PC-9 (cell line): ENCODE measurements around the gene MAPKAPK2. TPM values are rescaled to one million over a fixed set of nuclear protein-coding genes. Genes with fewer than 3 reads are reported as not detected.

Experiments used
- BruUV-seq: library from RNA; stranded (reverse); fragments of 400-500 nt; replicated peaks from 2 replicates; lab custom pipeline; 2021; lab: Mats Ljungman, UMichigan
- CTCF ChIA-PET: fragments of 300-600 bp; sonication (Branson Sonifier 250); formaldehyde crosslinking; loops from one replicate; lab custom pipeline; 2022; ENCODE audit warnings: antibody characterized with exemption; lab: Charles Lee
- POLR2A ChIA-PET: fragments of 300-600 bp; sonication (Branson Sonifier 250); formaldehyde crosslinking; loops from one replicate; lab custom pipeline; 2022; ENCODE audit warnings: antibody characterized with exemption; ENCODE audit not compliant: unreplicated experiment; lab: Charles Lee
- DNase-seq, 2 experiments: peaks; one replicate each; pipeline versions ENCODE4 v3.0.0 to v3.0.0-alpha.2; 2015 to 2022; ENCODE audit warnings: mixed read lengths in 1 of 2
- H2AFZ ChIP-seq: fragments of 200-600 bp; sonication (generic); 2 replicates; pipeline ENCODE4 v1.8.1; 2017; ENCODE audit warnings: antibody characterized with exemption
- H3F3A ChIP-seq: fragments of 200-600 bp; sonication (generic); 2 replicates; pipeline ENCODE4 v1.8.1; 2017; ENCODE audit warnings: antibody characterized with exemption, mild to moderate bottlenecking, low read depth; ENCODE audit not compliant: insufficient read depth
- H3K27ac ChIP-seq: fragments of 200-600 bp; sonication (generic); 2 replicates; pipeline ENCODE4 v1.6.1; 2016; ENCODE audit warnings: mixed run types
- H3K27me3 ChIP-seq: fragments of 200-600 bp; sonication (generic); 2 replicates; pipeline ENCODE4 v1.6.1; 2016; ENCODE audit warnings: low read depth, mixed run types; ENCODE audit not compliant: insufficient read depth
- H3K36me3 ChIP-seq: fragments of 200-600 bp; sonication (generic); 2 replicates; pipeline ENCODE4 v1.6.1; 2016; ENCODE audit warnings: low read depth, mixed run types
- H3K4me1 ChIP-seq: fragments of 200-600 bp; sonication (generic); replicated peaks from 2 replicates; pipeline ENCODE4 v1.6.1; 2016; ENCODE audit warnings: mixed run types; ENCODE audit not compliant: insufficient read depth
- H3K4me2 ChIP-seq: fragments of 200-600 bp; sonication (generic); 2 replicates; pipeline ENCODE4 v1.6.1; 2017; ENCODE audit warnings: mixed run types
- H3K4me3 ChIP-seq: fragments of 200-600 bp; sonication (generic); 2 replicates; pipeline ENCODE4 v1.6.1; 2016; ENCODE audit warnings: mixed run types
- H3K79me2 ChIP-seq: fragments of 200-600 bp; sonication (generic); 2 replicates; pipeline ENCODE4 v1.6.1; 2017; ENCODE audit warnings: low read depth, mixed run types
- H3K9me2 ChIP-seq: fragments of 200-600 bp; sonication (generic); 2 replicates; pipeline ENCODE4 v1.8.1; 2017; ENCODE audit warnings: mild to moderate bottlenecking; ENCODE audit not compliant: insufficient read depth
- H3K9me3 ChIP-seq: fragments of 200-600 bp; sonication (generic); 2 replicates; pipeline ENCODE4 v1.8.1; 2016; ENCODE audit warnings: low read depth; ENCODE audit not compliant: insufficient read depth
- H4K20me1 ChIP-seq: fragments of 200-600 bp; sonication (generic); 2 replicates; pipeline ENCODE4 v1.8.1; 2017; ENCODE audit not compliant: insufficient read depth
- EZH2 ChIP-seq: fragments of 200-600 bp; sonication (generic); IDR thresholded peaks from 2 replicates; pipeline ENCODE4 v1.8.0; 2017; ENCODE audit warnings: antibody characterized with exemption, low read depth
- intact Hi-C: fragments of 100-400 bp; cut with micrococcal nuclease; formaldehyde crosslinking; loops from one replicate; pipeline ENCODE4 v1.10.0; 2022; ENCODE audit not compliant: unreplicated experiment
- total RNA-seq: library from RNA; stranded (reverse); gene quantifications from 2 replicates; pipeline ENCODE4 v1.2.3, GENCODE V29; 2021
- TF ChIP-seq, protein P1 (sequence below): fragments of 200-600 bp; sonication (generic); conservative IDR thresholded peaks from 2 replicates; pipeline ENCODE4 v1.6.1; 2017; ENCODE audit warnings: mixed run types, antibody characterized with exemption, mild to moderate bottlenecking, moderate library complexity

MAPKAPK2 gene
- total RNA-seq, 1 experiment from 2014 or later: 62.6 TPM

DNA sequence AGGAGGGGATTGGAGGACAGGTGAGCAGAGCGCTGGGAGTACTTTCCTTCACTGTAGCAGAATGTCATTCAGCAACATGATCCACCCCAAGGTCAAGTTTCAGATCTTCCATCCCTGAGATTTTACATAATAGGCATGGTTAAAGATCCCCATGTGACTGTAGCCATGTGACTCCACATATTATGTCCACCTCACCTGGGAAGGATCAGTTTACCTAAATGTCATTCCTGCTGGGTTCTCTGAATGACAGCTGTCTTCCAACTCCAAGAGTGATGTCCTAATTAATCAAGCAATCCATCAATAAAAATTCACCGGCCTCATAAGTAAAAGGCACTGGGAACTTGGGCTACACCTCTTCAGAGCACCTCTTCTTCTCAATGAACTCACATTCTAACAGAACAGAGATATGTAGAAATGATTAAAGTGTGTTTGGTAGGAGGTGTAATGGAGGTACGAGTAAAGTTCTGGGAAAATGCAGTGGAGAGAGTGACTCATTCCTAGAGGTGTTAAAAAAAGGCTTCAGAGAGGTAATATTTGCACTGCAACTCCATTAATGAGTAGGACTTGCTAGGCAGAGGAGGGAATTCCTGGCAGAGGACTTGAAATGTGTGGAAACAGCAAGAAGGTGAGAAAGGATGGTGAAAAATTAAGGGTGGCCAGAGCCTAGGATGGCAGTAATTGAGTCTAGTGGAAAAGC lies 22.2 kb upstream of the MAPKAPK2 start:
- H3K4me1 ChIP-seq: no peaks in the 10 kb centered on the region
- 0 out of 2 replicates have a peak overlapping the region, but pooled peaks have one; percentile 3 for H3K4me2 ChIP-seq
- ChIA-PET CTCF (interaction anchor here (0.7 to 2.3 kb wide), 4 partner anchors 13 to 185 kb away, joined by 4 to 12 read pairs (median 8); partner anchors contain the start of gene DYRK3), POLR2A (interaction anchor here (0.7 kb wide), 1 partner anchor 9 kb away, joined by 3 read pairs; no protein-coding TSS in a partner anchor)
- H3K4me3 ChIP-seq: no peak overlapping the region
- no peak overlapping the region for H2AFZ ChIP-seq
- DNase-seq: peak in 1 of 2 experiments; percentile 39
- no peaks in the 10 kb centered on the region for H3K9me2 ChIP-seq
- H3K27ac ChIP-seq: no peak overlapping the region
- H3K9me3 ChIP-seq: no peaks in the 10 kb centered on the region
- no TSS peak for BruUV-seq
- intact Hi-C loops: no loop called here
- no peak for TF ChIP-seq EZH2
- TF ChIP-seq, protein P1, sequence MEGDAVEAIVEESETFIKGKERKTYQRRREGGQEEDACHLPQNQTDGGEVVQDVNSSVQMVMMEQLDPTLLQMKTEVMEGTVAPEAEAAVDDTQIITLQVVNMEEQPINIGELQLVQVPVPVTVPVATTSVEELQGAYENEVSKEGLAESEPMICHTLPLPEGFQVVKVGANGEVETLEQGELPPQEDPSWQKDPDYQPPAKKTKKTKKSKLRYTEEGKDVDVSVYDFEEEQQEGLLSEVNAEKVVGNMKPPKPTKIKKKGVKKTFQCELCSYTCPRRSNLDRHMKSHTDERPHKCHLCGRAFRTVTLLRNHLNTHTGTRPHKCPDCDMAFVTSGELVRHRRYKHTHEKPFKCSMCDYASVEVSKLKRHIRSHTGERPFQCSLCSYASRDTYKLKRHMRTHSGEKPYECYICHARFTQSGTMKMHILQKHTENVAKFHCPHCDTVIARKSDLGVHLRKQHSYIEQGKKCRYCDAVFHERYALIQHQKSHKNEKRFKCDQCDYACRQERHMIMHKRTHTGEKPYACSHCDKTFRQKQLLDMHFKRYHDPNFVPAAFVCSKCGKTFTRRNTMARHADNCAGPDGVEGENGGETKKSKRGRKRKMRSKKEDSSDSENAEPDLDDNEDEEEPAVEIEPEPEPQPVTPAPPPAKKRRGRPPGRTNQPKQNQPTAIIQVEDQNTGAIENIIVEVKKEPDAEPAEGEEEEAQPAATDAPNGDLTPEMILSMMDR: no peak
- no peaks in the 10 kb centered on the region for H3K36me3 ChIP-seq
- H4K20me1 ChIP-seq: no peaks in the 10 kb centered on the region
- peaks cover 8% of the 10 kb centered on the region; the same call in 1 of the 2 replicates for H3F3A ChIP-seq
- 0 out of 2 replicates have a peak, but pooled peaks cover 8% of the 10 kb centered on the region for H3K27me3 ChIP-seq
- H3K79me2 ChIP-seq: no peaks in the 10 kb centered on the region

DNA sequence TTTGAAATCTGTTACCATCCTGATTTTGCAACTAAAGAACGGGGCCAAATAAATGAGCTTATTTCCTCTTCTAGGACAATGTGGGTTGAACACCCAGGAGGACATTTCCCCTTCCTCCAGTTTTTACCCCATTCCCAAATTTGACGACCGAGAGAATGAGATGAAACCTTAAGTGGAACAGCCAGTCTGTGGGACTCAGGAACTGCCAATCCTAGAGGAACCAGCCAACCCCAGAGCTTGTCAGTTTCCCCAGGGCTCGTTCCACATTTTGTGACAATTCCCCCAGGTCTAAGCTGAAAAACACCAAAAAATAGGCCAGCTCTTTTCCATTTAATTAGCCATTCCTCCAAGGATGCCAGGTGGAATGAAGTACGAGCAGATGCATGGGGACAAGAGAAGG lies 21.3 kb upstream of the MAPKAPK2 start:
- H3K27ac ChIP-seq: no peak overlapping the region
- H3F3A ChIP-seq: peaks cover 8% of the 10 kb centered on the region; the same call in 1 of the 2 replicates
- intact Hi-C loops: no loop called here
- CTCF ChIA-PET: interaction anchor here (0.6 to 2.3 kb wide), 10 partner anchors 9 to 1631 kb away, joined by 3 to 12 read pairs (median 6); partner anchors contain the start of gene DYRK3
- H3K4me1 ChIP-seq: no peaks in the 10 kb centered on the region
- no peak overlapping the region for H2AFZ ChIP-seq
- H3K9me2 ChIP-seq: no peaks in the 10 kb centered on the region
- no peaks in the 10 kb centered on the region for H3K9me3 ChIP-seq
- H3K36me3 ChIP-seq: no peaks in the 10 kb centered on the region
- H3K4me2 ChIP-seq: no peak overlapping the region
- no peaks in the 10 kb centered on the region for H3K79me2 ChIP-seq
- POLR2A ChIA-PET: interaction anchor here (0.5 kb wide), 1 partner anchor 126 kb away, joined by 5 read pairs; no protein-coding TSS in a partner anchor
- BruUV-seq: no TSS peak
- H3K27me3 ChIP-seq: 0 out of 2 replicates have a peak, but pooled peaks cover 8% of the 10 kb centered on the region
- TF ChIP-seq EZH2: no peak
- TF ChIP-seq, protein P1: no peak
- DNase-seq: no peak
- H3K4me3 ChIP-seq: no peak overlapping the region
- no peaks in the 10 kb centered on the region for H4K20me1 ChIP-seq

DNA sequence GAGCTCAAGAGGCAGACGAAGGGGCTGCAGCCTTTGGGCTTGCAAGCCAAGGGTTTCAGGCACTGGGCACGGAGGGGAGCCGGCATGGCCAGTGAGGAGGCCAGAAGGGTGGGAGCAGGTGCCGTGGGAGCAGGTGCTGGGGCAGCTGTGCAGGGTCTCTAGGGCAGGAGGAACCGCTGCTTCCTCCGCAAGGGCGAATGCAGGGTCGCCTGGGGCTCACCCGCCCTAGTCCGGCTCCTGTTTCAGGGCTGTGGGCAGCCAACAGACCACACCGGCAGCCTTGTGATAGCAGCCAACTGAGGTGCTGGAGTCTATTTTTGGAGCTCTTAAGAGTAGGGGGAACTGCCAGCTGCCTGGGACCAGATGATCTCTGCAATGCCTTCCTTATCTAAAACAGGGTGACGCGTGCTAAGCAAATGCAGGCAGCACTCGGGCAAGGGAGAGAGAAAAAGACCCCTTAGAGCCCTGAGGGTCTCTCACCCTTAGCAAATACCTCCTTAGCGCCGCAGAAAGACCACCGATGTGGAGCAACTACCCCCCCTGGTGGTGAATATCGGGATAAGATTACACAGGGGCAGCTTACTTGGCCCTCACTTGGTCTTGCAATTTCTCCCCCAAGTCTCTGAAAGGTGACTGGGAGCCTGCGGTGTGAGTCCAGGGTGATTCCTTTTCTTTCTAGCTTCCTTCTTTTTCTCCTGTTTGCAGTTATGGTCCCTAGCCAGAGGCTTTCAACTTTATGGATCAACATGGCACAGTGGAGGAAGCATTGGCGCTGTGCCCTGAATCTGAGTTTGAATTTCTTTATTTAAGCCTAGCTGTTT lies 20.7 kb upstream of the MAPKAPK2 start:
- intact Hi-C loops: loop anchor here (1.0 kb wide), 2 partner anchors 30 to 174 kb away; no protein-coding TSS in a partner anchor
- ChIA-PET POLR2A (interaction anchor here (0.5 to 0.6 kb wide), 2 partner anchors 31 to 127 kb away, joined by 3 to 5 read pairs; no protein-coding TSS in a partner anchor), CTCF (interaction anchor here (0.6 to 2.3 kb wide), 12 partner anchors 8 to 1630 kb away, joined by 3 to 12 read pairs (median 5); partner anchors contain the start of gene DYRK3)
- Histone ChIP-seq H3K4me1 (no peaks in the 10 kb centered on the region), H3K9me2 (no peaks in the 10 kb centered on the region), H3F3A (peaks cover 8% of the 10 kb centered on the region; the same call in 1 of the 2 replicates), H3K4me3 (no peak overlapping the region), H3K36me3 (no peaks in the 10 kb centered on the region), H3K9me3 (no peaks in the 10 kb centered on the region), H3K79me2 (no peaks in the 10 kb centered on the region), H3K27me3 (0 out of 2 replicates have a peak, but pooled peaks cover 8% of the 10 kb centered on the region), H3K4me2 (peak overlapping the region; percentile 28; the same call in 1 of the 2 replicates), H2AFZ (no peak overlapping the region), H4K20me1 (no peaks in the 10 kb centered on the region), H3K27ac (no peak overlapping the region)
- no TSS peak for BruUV-seq
- peak in 1 of 2 experiments; percentile 59 for DNase-seq
- TF ChIP-seq, protein P1: peak; percentile 94
- no peak for TF ChIP-seq EZH2
